ENCODE measurements around the gene AKAP13.

DNA sequence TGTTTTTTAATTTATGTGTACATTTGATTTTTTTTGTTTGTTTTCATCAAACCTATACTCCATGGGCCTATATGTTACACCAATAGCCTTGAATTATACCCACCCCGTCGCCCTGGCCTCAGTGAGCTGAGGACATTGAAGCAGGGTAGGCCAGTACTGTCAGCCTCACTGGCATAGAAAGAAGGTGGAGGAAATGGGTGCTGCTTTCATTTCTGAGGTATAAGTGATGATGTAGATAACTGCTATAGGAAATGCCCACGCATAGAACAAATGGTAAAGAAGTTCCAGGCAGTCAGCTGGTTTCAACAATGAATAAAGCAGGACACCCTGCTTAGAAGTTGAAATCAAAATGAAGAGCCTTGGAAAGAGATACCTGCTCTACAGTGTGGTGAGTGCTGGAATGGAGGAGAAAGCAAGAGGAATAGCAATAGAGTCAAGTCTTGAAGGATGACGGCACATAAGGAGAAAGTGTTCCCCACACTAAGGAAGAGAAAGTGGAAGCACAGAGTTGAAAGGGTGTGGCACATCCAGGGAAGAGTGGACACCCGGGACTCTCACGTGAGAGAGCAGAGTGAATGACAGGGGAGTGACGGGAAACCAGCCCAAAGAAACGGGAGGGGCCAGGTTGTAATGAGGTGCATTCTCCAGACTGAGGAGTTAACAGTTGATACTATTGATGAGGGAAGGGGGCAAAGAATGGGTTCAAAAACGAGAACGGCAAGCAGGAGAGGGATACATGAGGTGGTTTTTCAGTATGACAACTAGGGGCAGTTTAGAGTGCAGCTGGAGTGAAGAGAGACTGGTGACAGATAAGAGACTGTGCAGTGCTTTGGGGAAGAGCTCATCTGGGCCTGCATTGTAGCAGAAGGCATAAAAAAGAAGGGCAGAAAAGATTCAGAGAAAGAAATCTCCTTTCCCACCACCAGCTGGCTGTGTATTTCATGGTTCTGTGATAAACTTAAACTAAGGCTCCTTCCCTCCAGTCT is 343.9 kb downstream of the AKAP13 start:
- TF ChIP-seq, protein P1, sequence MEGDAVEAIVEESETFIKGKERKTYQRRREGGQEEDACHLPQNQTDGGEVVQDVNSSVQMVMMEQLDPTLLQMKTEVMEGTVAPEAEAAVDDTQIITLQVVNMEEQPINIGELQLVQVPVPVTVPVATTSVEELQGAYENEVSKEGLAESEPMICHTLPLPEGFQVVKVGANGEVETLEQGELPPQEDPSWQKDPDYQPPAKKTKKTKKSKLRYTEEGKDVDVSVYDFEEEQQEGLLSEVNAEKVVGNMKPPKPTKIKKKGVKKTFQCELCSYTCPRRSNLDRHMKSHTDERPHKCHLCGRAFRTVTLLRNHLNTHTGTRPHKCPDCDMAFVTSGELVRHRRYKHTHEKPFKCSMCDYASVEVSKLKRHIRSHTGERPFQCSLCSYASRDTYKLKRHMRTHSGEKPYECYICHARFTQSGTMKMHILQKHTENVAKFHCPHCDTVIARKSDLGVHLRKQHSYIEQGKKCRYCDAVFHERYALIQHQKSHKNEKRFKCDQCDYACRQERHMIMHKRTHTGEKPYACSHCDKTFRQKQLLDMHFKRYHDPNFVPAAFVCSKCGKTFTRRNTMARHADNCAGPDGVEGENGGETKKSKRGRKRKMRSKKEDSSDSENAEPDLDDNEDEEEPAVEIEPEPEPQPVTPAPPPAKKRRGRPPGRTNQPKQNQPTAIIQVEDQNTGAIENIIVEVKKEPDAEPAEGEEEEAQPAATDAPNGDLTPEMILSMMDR (IDR thresholded peaks at IDR 0.05), result no peak
- TF ChIP-seq POLR2A (IDR thresholded peaks at IDR 0.05), result no peak

Measured in uterus (tissue), 2 donors.